Measurements from ENCODE around the gene VEPH1. TPM values are rescaled to one million over a fixed set of nuclear protein-coding genes. Genes with fewer than 3 reads are reported as not detected.

Gene VEPH1
- total and polyA plus RNA-seq, 11 donors = 0.40 to 0.79 (median 0.45) TPM; not detected in 6

- Histone ChIP-seq H3K9me3 (no peaks in the 10 kb centered on the region), H3K36me3 (no peaks in the 10 kb centered on the region), H3K27me3 (no peaks in the 10 kb centered on the region), H3K4me1 (peaks cover 0 to 14% (median 0%) of the 10 kb centered on the region in 12 donors), H3K27ac (peak overlapping the region in 1 of 12 donors; percentile 34), H3K4me3 (no peak overlapping the region)
- WGBS, 4 donors = 94 to 100% (median 96%) methylated on average over 1 of the region's 1 CpG
- TF ChIP-seq POLR2A (IDR thresholded peaks at IDR 0.05) = no peak
- no peak for TF ChIP-seq CTCF (IDR thresholded peaks at IDR 0.05)
- ATAC-seq (no peak), DNase-seq (no peak)
- intact Hi-C loops (cut with DNase I) = loop anchor here in 1 of 10 donors (2.0 kb wide), 1 partner anchor 34 kb away; no protein-coding TSS in a partner anchor
These were observed 264.8 kb downstream of the VEPH1 start for GRCh38 chr3:157238457-157238856.

- intact Hi-C loops (cut with DNase I) = loop anchor here in 1 of 10 donors (2.0 kb wide), 1 partner anchor 33 kb away; no protein-coding TSS in a partner anchor
- no peaks in the 10 kb centered on the region for H3K36me3 ChIP-seq
- no peaks in the 10 kb centered on the region for H3K9me3 ChIP-seq
- 56 to 70% (median 63%) methylated on average over 3 of the region's 3 CpGs for WGBS, 4 donors
- TF ChIP-seq POLR2A (IDR thresholded peaks at IDR 0.05) (no peak), CTCF (IDR thresholded peaks at IDR 0.05) (no peak)
- no peaks in the 10 kb centered on the region for H3K27me3 ChIP-seq
- H3K27ac ChIP-seq = peak overlapping the region in 1 of 12 donors; percentile 34
- no peak for ATAC-seq
- H3K4me3 ChIP-seq = no peak overlapping the region
- peaks cover 0 to 14% (median 0%) of the 10 kb centered on the region in 12 donors for H3K4me1 ChIP-seq
- DNase-seq = no peak
These were observed 265.3 kb downstream of the VEPH1 start for GRCh38 chr3:157237886-157238285.

- H3K36me3 ChIP-seq = no peaks in the 10 kb centered on the region
- no peaks in the 10 kb centered on the region for H3K27me3 ChIP-seq
- WGBS, 4 donors = 88 to 96% (median 92%) methylated on average over 2 of the region's 2 CpGs
- no peak overlapping the region for H3K27ac ChIP-seq
- no peak for TF ChIP-seq CTCF (IDR thresholded peaks at IDR 0.05)
- TF ChIP-seq POLR2A (IDR thresholded peaks at IDR 0.05) = no peak
- peaks cover 0 to 7% (median 0%) of the 10 kb centered on the region in 12 donors for H3K4me1 ChIP-seq
- ATAC-seq (no peak), DNase-seq (no peak)
- H3K4me3 ChIP-seq = no peak overlapping the region
- H3K9me3 ChIP-seq = no peaks in the 10 kb centered on the region
- intact Hi-C loops (cut with DNase I) = no loop called here
These were observed 267.9 kb downstream of the VEPH1 start for GRCh38 chr3:157235291-157235690.

GRCh38 chr3:157233923-157234322 lies 269.3 kb downstream of the VEPH1 start:
- no peak for ATAC-seq

More at GRCh38 chr3:157233923-157234322, 269.3 kb downstream of the VEPH1 start:
- Histone ChIP-seq H3K27me3 (no peaks in the 10 kb centered on the region), H3K27ac (no peak overlapping the region), H3K36me3 (no peaks in the 10 kb centered on the region), H3K4me3 (no peak overlapping the region), H3K4me1 (peaks cover 0 to 3% (median 0%) of the 10 kb centered on the region in 12 donors), H3K9me3 (no peaks in the 10 kb centered on the region)
- intact Hi-C loops (cut with DNase I) = no loop called here
- TF ChIP-seq POLR2A (IDR thresholded peaks at IDR 0.05) (no peak), CTCF (IDR thresholded peaks at IDR 0.05) (no peak)
- DNase-seq = no peak
- WGBS, 4 donors = 92 to 94% (median 93%) methylated on average over 5 of the region's 5 CpGs
